Subcutaneous adipose tissue (tissue), 4 donors: ENCODE results near the gene ZBTB11. TPM values are rescaled to one million over a fixed set of nuclear protein-coding genes. Genes with fewer than 3 reads are reported as not detected.

Experiments used
- CTCF ChIP-seq: fragments of 450-650 bp; IDR thresholded peaks from one replicate; pipeline ENCODE4 v1.5.1; 2016; ENCODE audit warnings: low read depth, mild to moderate bottlenecking, control low read depth, antibody characterized with exemption, moderate library complexity
- total RNA-seq, 4 donors: library from RNA; depleted of rRNA; stranded (reverse); fragments of >200 nt; gene quantifications; one replicate each; pipeline ENCODE4 v1.1.0, GENCODE V29; 2016

The ZBTB11 gene
- total RNA-seq, 4 donors from 2014 or later: 16.0 to 20.4 (median 20.1) TPM

GRCh38 chr3:101623656-101624055, 53.3 kb downstream of the ZBTB11 start:
- TF ChIP-seq CTCF: no peak

GRCh38 chr3:101619734-101620133, 57.2 kb downstream of the ZBTB11 start:
- TF ChIP-seq CTCF: no peak

GRCh38 chr3:101618726-101619125, 58.2 kb downstream of the ZBTB11 start:
- TF ChIP-seq CTCF: no peak

GRCh38 chr3:101617478-101617877, 59.5 kb downstream of the ZBTB11 start:
- TF ChIP-seq CTCF: no peak

- TF ChIP-seq CTCF: no peak
Observed at GRCh38 chr3:101615525-101615924, 61.4 kb downstream of the ZBTB11 start.

- no peak for TF ChIP-seq CTCF
Observed at GRCh38 chr3:101611023-101611422, 65.9 kb downstream of the ZBTB11 start.

GRCh38 chr3:101603184-101603583, 73.7 kb downstream of the ZBTB11 start:
- TF ChIP-seq CTCF: no peak
